K562 (cell line): Measurements from ENCODE around the gene PDE1C. TPM values are rescaled to one million over a fixed set of nuclear protein-coding genes. Genes with fewer than 3 reads are reported as not detected.

Source experiments
- ATAC-seq: fragments of 200-7000 bp; cut with Tn5 transposase; 3 replicates; pipeline ENCODE4 v1.9.1; 2020; ENCODE audit warnings: moderate library complexity
- BruUV-seq: library from RNA; stranded (reverse); fragments of 400-500 nt; replicated peaks from 2 replicates; lab custom pipeline; 2021; lab: Mats Ljungman, UMichigan
- CTCF ChIA-PET: fragments of 300-600 bp; formaldehyde crosslinking; extraction: SDS; loops from one replicate; lab custom pipeline; 2021; ENCODE audit warnings: low intra/inter-chr PET ratio; lab: Yijun Ruan, JAX
- POLR2A ChIA-PET: fragments of 300-600, 350-650 bp; sonication (Branson Sonifier 250); formaldehyde crosslinking; extraction: SDS; loops from one replicate; lab custom pipeline; 2021; ENCODE audit warnings: antibody characterized with exemption, inconsistent platforms; lab: Yijun Ruan, JAX
- DNase-seq, 4 experiments: peaks; one replicate each; pipeline versions ENCODE4 v3.0.0 to v3.0.0-alpha.2; 2011 to 2018; ENCODE audit warnings: low spot score in 3 of 4, mixed read lengths in 3 of 4; ENCODE audit errors: extremely low read depth in 1 of 4
- FAIRE-seq: peaks from 2 replicates; lab custom pipeline; 2011; peaks lifted over from hg19 to GRCh38; lab: Jason Lieb, UNC
- H2AFZ ChIP-seq: 2 replicates; pipeline ENCODE4 v1.6.0; 2011; ENCODE audit warnings: low read depth, low read length, control low read depth, inconsistent platforms
- H3K27ac ChIP-seq: fragments of 200-600 bp; 3 replicates; pipeline ENCODE4 v1.8.0; 2011; ENCODE audit warnings: low read depth, mild to moderate bottlenecking, control low read depth, inconsistent platforms, low read length, moderate library complexity, mixed read lengths; ENCODE audit errors: extremely low read depth
- H3K27me3 ChIP-seq, 2 experiments: fragments of 300-600 bp in 1 of 2; 2 replicates in 1 of 2; 3 replicates in 1 of 2; pipeline versions ENCODE4 v1.6.0 to v1.8.0; 2011; ENCODE audit warnings: inconsistent platforms in 2 of 2, low read length in 2 of 2, mild to moderate bottlenecking in 1 of 2, mixed read lengths in 1 of 2, moderate library complexity in 1 of 2; ENCODE audit not compliant: control insufficient read depth in 2 of 2, insufficient read depth in 2 of 2
- H3K36me3 ChIP-seq: fragments of 300-600 bp; 3 replicates; pipeline ENCODE4 v1.8.0; 2011; ENCODE audit warnings: mild to moderate bottlenecking, low read length, inconsistent platforms; ENCODE audit not compliant: control insufficient read depth, insufficient read depth
- H3K4me1 ChIP-seq, 2 experiments: fragments of 200-600 bp in 1 of 2; replicated peaks in 1 of 2; 2 replicates in 1 of 2; 3 replicates in 1 of 2; pipeline versions ENCODE4 v1.5.1 to v1.8.0; 2011; ENCODE audit warnings: inconsistent platforms in 2 of 2, low read length in 2 of 2, mild to moderate bottlenecking in 1 of 2, mixed read lengths in 1 of 2, moderate library complexity in 1 of 2; ENCODE audit not compliant: control insufficient read depth in 2 of 2, insufficient read depth in 2 of 2
- H3K4me2 ChIP-seq: 2 replicates; pipeline ENCODE4 v1.6.1; 2011; ENCODE audit warnings: low read length, control low read depth, inconsistent platforms, mixed read lengths; ENCODE audit not compliant: insufficient read depth
- H3K4me3 ChIP-seq: fragments of 200-600 bp; sonication (generic), shearing (Covaris generic); 2 replicates; pipeline ENCODE4 v1.5.1; 2016; ENCODE audit warnings: control low read depth, inconsistent platforms
- H3K79me2 ChIP-seq: fragments of 200-600 bp; 3 replicates; pipeline ENCODE4 v1.8.0; 2011; ENCODE audit warnings: low read length, inconsistent platforms; ENCODE audit not compliant: control insufficient read depth, insufficient read depth
- H3K9ac ChIP-seq, 2 experiments: 2 replicates each; pipeline versions ENCODE4 v1.6.0 to v1.6.1; 2011; ENCODE audit warnings: low read depth in 2 of 2, low read length in 2 of 2, control low read depth in 1 of 2, inconsistent platforms in 1 of 2, mild to moderate bottlenecking in 1 of 2, mixed read lengths in 1 of 2; ENCODE audit not compliant: insufficient read depth in 1 of 2
- H3K9me1 ChIP-seq: one replicate; pipeline ENCODE4 v1.6.0; 2011; ENCODE audit warnings: inconsistent platforms, mild to moderate bottlenecking, low read length, moderate library complexity; ENCODE audit not compliant: control insufficient read depth, insufficient read depth
- H3K9me3 ChIP-seq: replicated peaks from 2 replicates; pipeline ENCODE4 v1.5.1; 2011; ENCODE audit warnings: low read depth, low read length, inconsistent platforms; ENCODE audit not compliant: control insufficient read depth, insufficient read depth
- H4K20me1 ChIP-seq: replicated peaks from 2 replicates; pipeline ENCODE4 v1.6.1; 2011; ENCODE audit warnings: low read length, inconsistent platforms, mixed read lengths; ENCODE audit not compliant: control insufficient read depth, insufficient read depth
- CHD1 ChIP-seq: fragments of 200-600 bp; sonication (generic); IDR thresholded peaks from one replicate; pipeline ENCODE4 v1.6.1; 2012; ENCODE audit warnings: mild to moderate bottlenecking, moderate library complexity, low read length, inconsistent platforms
- NFIC ChIP-seq: fragments of 450-650 bp; IDR thresholded peaks from 2 replicates; pipeline ENCODE4 v1.6.1; 2017; ENCODE audit warnings: mild to moderate bottlenecking, inconsistent platforms
- ZNF75A ChIP-seq: fragments of 450-650 bp; formaldehyde crosslinking; IDR thresholded peaks from 2 replicates; pipeline ENCODE4 v1.4.0; 2020; ENCODE audit warnings: mild to moderate bottlenecking
- WGBS: fragments of 100-300 bp; shearing (Covaris generic); methylation state at CpG from one replicate; pipeline ENCODE4 v1.1.6; 2016; ENCODE audit warnings: low coverage, mixed read lengths; ENCODE audit not compliant: insufficient coverage; ENCODE audit errors: missing lambda C conversion rate; 5-methylcytosine and 5-hydroxymethylcytosine counted together
- in situ Hi-C: fragments of 300-500 bp; cut with MboI; formaldehyde crosslinking; loops from 4 replicates; pipeline ENCODE4 v1.15.0; 2018; ENCODE audit warnings: inconsistent platforms, mixed read lengths
- intact Hi-C: fragments of 100-400 bp; cut with micrococcal nuclease; formaldehyde crosslinking; loops from 2 replicates; pipeline ENCODE4 v1.14.2; 2022
- polyA plus RNA-seq, 8 experiments: library from polyadenylated mRNA; depleted of rRNA in 4 of 8; stranded (reverse) in 5 of 8; unstranded in 3 of 8; fragments of >200 nt; fragmentation: Nextera tagmentation in 2 of 8; fragmentation: Illumina TruSeq in 1 of 8; extraction: Ambion mirVana in 2 of 8; extraction: Trizol in 1 of 8; gene quantifications; 2 replicates each; pipeline versions ENCODE4 v1.2.1 to v1.2.3, GENCODE V29; 2011 to 2014; ENCODE audit warnings: inconsistent platforms in 1 of 8, missing spikeins in 1 of 8
- total RNA-seq, 7 experiments: library from RNA; depleted of rRNA in 6 of 7; stranded (reverse); fragments of >200 nt in 6 of 7; fragmentation: Illumina TruSeq in 2 of 7; extraction: Trizol in 2 of 7; gene quantifications; 2 replicates each; pipeline versions ENCODE4 v1.2.1 to v1.2.3, GENCODE V29; 2011 to 2021; ENCODE audit warnings: low replicate concordance in 1 of 7
- TF ChIP-seq, protein P1 (sequence below): fragments of 450-650 bp; formaldehyde crosslinking; IDR thresholded peaks from 2 replicates; pipeline ENCODE4 v1.4.0; 2020; ENCODE audit warnings: mild to moderate bottlenecking, moderate library complexity
- TF ChIP-seq, protein P2 (sequence below): IDR thresholded peaks from 2 replicates; pipeline ENCODE4 v1.6.1; 2011; ENCODE audit warnings: borderline replicate concordance, low read depth, mild to moderate bottlenecking, moderate library complexity, low read length; ENCODE audit not compliant: insufficient read depth, poor library complexity, severe bottlenecking
- TF ChIP-seq, protein P3 (sequence below): fragments of 200-600 bp; sonication (generic); IDR thresholded peaks from one replicate; pipeline ENCODE4 v1.6.1; 2012; ENCODE audit warnings: mild to moderate bottlenecking, low read depth, low read length, inconsistent platforms

PDE1C gene
- total and polyA plus RNA-seq, 9 of the 15 experiments (the other 6 are each of a cell fraction or from before 2014, with no cell fraction given): under 0.01 to 0.01 TPM; not detected in 7

DNA sequence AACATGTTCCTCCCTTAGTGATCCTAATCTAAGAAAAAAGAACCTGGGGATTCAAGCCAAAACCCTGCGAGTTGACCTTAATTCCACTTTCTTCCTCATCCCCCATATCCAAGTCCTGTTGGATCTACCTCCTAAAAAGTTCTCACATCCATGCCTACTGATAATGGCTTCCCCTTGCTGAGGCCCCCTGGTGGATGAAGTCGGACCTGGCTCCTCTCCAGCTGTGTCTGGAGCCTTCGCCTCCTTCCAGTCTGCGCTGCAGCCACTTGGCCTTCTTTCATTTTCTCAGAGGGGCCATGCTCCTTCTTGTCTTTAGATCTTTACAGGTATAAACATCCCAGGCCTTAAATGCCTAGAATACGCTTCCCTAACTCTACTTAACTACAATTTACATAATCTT is 8.1 kb downstream of the PDE1C start (continued):
- TF ChIP-seq, protein P1, sequence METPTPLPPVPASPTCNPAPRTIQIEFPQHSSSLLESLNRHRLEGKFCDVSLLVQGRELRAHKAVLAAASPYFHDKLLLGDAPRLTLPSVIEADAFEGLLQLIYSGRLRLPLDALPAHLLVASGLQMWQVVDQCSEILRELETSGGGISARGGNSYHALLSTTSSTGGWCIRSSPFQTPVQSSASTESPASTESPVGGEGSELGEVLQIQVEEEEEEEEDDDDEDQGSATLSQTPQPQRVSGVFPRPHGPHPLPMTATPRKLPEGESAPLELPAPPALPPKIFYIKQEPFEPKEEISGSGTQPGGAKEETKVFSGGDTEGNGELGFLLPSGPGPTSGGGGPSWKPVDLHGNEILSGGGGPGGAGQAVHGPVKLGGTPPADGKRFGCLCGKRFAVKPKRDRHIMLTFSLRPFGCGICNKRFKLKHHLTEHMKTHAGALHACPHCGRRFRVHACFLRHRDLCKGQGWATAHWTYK (CRISPR knock-in tag): no peak
- TF ChIP-seq, protein P2, sequence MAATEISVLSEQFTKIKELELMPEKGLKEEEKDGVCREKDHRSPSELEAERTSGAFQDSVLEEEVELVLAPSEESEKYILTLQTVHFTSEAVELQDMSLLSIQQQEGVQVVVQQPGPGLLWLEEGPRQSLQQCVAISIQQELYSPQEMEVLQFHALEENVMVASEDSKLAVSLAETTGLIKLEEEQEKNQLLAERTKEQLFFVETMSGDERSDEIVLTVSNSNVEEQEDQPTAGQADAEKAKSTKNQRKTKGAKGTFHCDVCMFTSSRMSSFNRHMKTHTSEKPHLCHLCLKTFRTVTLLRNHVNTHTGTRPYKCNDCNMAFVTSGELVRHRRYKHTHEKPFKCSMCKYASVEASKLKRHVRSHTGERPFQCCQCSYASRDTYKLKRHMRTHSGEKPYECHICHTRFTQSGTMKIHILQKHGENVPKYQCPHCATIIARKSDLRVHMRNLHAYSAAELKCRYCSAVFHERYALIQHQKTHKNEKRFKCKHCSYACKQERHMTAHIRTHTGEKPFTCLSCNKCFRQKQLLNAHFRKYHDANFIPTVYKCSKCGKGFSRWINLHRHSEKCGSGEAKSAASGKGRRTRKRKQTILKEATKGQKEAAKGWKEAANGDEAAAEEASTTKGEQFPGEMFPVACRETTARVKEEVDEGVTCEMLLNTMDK: peak; percentile 55
- TF ChIP-seq NFIC: peak; percentile 84
- TF ChIP-seq, all 486 proteins: peak for 6

DNA sequence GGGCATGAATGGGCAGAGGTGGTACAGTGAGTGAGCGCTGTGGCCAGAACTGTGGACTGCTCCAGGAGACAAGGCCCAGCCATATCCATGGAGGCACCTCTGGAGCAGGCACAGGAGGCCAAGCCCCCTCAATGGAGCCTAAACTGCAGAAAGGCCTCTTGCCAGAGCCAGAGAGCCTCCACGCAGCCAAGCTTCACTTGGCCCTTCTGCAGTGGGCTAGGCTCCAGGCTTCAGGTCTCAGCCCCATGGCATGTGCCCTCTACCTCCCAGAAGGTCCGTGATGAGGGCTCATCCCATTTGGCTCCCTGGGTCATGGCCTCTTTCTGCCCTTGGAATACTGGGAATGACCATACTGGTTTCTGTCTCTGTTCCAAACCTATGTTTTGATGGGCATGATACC is 8.9 kb downstream of the PDE1C start:
- POLR2A ChIA-PET: no interaction called here
- no peaks in the 10 kb centered on the region for H3K36me3 ChIP-seq
- TF ChIP-seq CHD1: no peak
- no peak for TF ChIP-seq ZNF75A (CRISPR knock-in tag)
- TF ChIP-seq, protein P3, sequence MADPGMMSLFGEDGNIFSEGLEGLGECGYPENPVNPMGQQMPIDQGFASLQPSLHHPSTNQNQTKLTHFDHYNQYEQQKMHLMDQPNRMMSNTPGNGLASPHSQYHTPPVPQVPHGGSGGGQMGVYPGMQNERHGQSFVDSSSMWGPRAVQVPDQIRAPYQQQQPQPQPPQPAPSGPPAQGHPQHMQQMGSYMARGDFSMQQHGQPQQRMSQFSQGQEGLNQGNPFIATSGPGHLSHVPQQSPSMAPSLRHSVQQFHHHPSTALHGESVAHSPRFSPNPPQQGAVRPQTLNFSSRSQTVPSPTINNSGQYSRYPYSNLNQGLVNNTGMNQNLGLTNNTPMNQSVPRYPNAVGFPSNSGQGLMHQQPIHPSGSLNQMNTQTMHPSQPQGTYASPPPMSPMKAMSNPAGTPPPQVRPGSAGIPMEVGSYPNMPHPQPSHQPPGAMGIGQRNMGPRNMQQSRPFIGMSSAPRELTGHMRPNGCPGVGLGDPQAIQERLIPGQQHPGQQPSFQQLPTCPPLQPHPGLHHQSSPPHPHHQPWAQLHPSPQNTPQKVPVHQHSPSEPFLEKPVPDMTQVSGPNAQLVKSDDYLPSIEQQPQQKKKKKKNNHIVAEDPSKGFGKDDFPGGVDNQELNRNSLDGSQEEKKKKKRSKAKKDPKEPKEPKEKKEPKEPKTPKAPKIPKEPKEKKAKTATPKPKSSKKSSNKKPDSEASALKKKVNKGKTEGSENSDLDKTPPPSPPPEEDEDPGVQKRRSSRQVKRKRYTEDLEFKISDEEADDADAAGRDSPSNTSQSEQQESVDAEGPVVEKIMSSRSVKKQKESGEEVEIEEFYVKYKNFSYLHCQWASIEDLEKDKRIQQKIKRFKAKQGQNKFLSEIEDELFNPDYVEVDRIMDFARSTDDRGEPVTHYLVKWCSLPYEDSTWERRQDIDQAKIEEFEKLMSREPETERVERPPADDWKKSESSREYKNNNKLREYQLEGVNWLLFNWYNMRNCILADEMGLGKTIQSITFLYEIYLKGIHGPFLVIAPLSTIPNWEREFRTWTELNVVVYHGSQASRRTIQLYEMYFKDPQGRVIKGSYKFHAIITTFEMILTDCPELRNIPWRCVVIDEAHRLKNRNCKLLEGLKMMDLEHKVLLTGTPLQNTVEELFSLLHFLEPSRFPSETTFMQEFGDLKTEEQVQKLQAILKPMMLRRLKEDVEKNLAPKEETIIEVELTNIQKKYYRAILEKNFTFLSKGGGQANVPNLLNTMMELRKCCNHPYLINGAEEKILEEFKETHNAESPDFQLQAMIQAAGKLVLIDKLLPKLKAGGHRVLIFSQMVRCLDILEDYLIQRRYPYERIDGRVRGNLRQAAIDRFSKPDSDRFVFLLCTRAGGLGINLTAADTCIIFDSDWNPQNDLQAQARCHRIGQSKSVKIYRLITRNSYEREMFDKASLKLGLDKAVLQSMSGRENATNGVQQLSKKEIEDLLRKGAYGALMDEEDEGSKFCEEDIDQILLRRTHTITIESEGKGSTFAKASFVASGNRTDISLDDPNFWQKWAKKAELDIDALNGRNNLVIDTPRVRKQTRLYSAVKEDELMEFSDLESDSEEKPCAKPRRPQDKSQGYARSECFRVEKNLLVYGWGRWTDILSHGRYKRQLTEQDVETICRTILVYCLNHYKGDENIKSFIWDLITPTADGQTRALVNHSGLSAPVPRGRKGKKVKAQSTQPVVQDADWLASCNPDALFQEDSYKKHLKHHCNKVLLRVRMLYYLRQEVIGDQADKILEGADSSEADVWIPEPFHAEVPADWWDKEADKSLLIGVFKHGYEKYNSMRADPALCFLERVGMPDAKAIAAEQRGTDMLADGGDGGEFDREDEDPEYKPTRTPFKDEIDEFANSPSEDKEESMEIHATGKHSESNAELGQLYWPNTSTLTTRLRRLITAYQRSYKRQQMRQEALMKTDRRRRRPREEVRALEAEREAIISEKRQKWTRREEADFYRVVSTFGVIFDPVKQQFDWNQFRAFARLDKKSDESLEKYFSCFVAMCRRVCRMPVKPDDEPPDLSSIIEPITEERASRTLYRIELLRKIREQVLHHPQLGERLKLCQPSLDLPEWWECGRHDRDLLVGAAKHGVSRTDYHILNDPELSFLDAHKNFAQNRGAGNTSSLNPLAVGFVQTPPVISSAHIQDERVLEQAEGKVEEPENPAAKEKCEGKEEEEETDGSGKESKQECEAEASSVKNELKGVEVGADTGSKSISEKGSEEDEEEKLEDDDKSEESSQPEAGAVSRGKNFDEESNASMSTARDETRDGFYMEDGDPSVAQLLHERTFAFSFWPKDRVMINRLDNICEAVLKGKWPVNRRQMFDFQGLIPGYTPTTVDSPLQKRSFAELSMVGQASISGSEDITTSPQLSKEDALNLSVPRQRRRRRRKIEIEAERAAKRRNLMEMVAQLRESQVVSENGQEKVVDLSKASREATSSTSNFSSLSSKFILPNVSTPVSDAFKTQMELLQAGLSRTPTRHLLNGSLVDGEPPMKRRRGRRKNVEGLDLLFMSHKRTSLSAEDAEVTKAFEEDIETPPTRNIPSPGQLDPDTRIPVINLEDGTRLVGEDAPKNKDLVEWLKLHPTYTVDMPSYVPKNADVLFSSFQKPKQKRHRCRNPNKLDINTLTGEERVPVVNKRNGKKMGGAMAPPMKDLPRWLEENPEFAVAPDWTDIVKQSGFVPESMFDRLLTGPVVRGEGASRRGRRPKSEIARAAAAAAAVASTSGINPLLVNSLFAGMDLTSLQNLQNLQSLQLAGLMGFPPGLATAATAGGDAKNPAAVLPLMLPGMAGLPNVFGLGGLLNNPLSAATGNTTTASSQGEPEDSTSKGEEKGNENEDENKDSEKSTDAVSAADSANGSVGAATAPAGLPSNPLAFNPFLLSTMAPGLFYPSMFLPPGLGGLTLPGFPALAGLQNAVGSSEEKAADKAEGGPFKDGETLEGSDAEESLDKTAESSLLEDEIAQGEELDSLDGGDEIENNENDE: no peak

More for the DNA sequence above, 8.9 kb downstream of the PDE1C start:
- Histone ChIP-seq H3K27ac (no peak overlapping the region), H4K20me1 (no peaks in the 10 kb centered on the region), H3K4me3 (no peak overlapping the region), H2AFZ (no peak overlapping the region), H3K9me3 (no peaks in the 10 kb centered on the region), H3K9me1 (no peaks in the 10 kb centered on the region), H3K9ac (no peak overlapping the region), H3K4me2 (no peak overlapping the region), H3K79me2 (no peaks in the 10 kb centered on the region), H3K4me1 (no peaks in the 10 kb centered on the region), H3K27me3 (no peaks in the 10 kb centered on the region; a peak in 1 of 5 replicates)
- CTCF ChIA-PET: no interaction called here
- no peak for ATAC-seq
- intact Hi-C loops (no loop called here), in situ Hi-C loops (no loop called here)
- FAIRE-seq: no peak
- DNase-seq: no peak
- WGBS: 0% methylated on average over 3 of the region's 3 CpGs
- BruUV-seq: no TSS peak
